Stomach (tissue), 4 donors: Measurements from ENCODE around the gene OR10AD1.

ENCODE experiments used
- EP300 ChIP-seq: sonication (generic); formaldehyde crosslinking; IDR thresholded peaks from one replicate; pipeline ENCODE4 v1.6.1; 2017; ENCODE audit warnings: antibody characterized with exemption
- POLR2AphosphoS5 ChIP-seq, 3 donors: sonication (generic); formaldehyde crosslinking; IDR thresholded peaks; one replicate each; pipeline ENCODE4 v1.6.1; 2016; ENCODE audit warnings: antibody characterized with exemption in 3 of 3
- TF ChIP-seq, protein P1 (sequence below), 7 experiments: fragments of 450-650 bp in 4 of 7; fragments of 200-600 bp in 3 of 7; sonication (generic) in 3 of 7; IDR thresholded peaks; one replicate each; pipeline ENCODE4 v1.5.1; 2016 to 2019; ENCODE audit warnings: antibody characterized with exemption in 7 of 7, control low read depth in 2 of 7, mild to moderate bottlenecking in 1 of 7

- TF ChIP-seq POLR2AphosphoS5 (IDR thresholded peaks at IDR 0.05) (no peak), EP300 (no peak)
- TF ChIP-seq, protein P1, sequence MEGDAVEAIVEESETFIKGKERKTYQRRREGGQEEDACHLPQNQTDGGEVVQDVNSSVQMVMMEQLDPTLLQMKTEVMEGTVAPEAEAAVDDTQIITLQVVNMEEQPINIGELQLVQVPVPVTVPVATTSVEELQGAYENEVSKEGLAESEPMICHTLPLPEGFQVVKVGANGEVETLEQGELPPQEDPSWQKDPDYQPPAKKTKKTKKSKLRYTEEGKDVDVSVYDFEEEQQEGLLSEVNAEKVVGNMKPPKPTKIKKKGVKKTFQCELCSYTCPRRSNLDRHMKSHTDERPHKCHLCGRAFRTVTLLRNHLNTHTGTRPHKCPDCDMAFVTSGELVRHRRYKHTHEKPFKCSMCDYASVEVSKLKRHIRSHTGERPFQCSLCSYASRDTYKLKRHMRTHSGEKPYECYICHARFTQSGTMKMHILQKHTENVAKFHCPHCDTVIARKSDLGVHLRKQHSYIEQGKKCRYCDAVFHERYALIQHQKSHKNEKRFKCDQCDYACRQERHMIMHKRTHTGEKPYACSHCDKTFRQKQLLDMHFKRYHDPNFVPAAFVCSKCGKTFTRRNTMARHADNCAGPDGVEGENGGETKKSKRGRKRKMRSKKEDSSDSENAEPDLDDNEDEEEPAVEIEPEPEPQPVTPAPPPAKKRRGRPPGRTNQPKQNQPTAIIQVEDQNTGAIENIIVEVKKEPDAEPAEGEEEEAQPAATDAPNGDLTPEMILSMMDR (IDR thresholded peaks at IDR 0.05): no peak
Observed at GRCh38 chr12:48182631-48183030, 20.5 kb downstream of the OR10AD1 start.
